Mesenchymal stem cell (in vitro differentiated cells and primary cell): ENCODE measurements around the gene SLC2A9.

Experiments used
- DNase-seq: peaks from one replicate; pipeline ENCODE4 v3.0.0-alpha.2; 2013
- H2AFZ ChIP-seq: one replicate; pipeline ENCODE4 v1.6.1; 2013; ENCODE audit warnings: low read depth, mild to moderate bottlenecking, control low read depth, inconsistent platforms, low read length, moderate library complexity
- H2AK5ac ChIP-seq: 2 replicates; pipeline ENCODE4 v1.6.1; 2013; ENCODE audit warnings: low read length, moderate library complexity, mild to moderate bottlenecking, inconsistent platforms; ENCODE audit not compliant: severe bottlenecking
- H2BK120ac ChIP-seq: one replicate; pipeline ENCODE4 v1.6.1; 2013; ENCODE audit warnings: low read depth, mild to moderate bottlenecking, inconsistent platforms, low read length, moderate library complexity
- H2BK12ac ChIP-seq, 2 experiments: one replicate each; pipeline ENCODE4 v1.6.1; 2013; ENCODE audit warnings: inconsistent platforms in 2 of 2, low read length in 2 of 2, mild to moderate bottlenecking in 2 of 2, moderate library complexity in 2 of 2, control low read depth in 1 of 2
- H2BK15ac ChIP-seq: one replicate; pipeline ENCODE4 v1.6.1; 2013; ENCODE audit warnings: mild to moderate bottlenecking, low read depth, inconsistent platforms; ENCODE audit not compliant: poor library complexity, severe bottlenecking
- H2BK5ac ChIP-seq: 2 replicates; pipeline ENCODE4 v1.6.1; 2013; ENCODE audit warnings: low read depth, mild to moderate bottlenecking, low read length, control low read depth, inconsistent platforms; ENCODE audit not compliant: poor library complexity, severe bottlenecking
- H3K14ac ChIP-seq, 2 experiments: one replicate each; pipeline ENCODE4 v1.6.1; 2013; ENCODE audit warnings: inconsistent platforms in 2 of 2, low read length in 2 of 2, control low read depth in 1 of 2, mild to moderate bottlenecking in 1 of 2, moderate library complexity in 1 of 2
- H3K18ac ChIP-seq, 2 experiments: one replicate each; pipeline ENCODE4 v1.6.1; 2013; ENCODE audit warnings: inconsistent platforms in 2 of 2, low read length in 2 of 2, control low read depth in 1 of 2, low read depth in 1 of 2, mild to moderate bottlenecking in 1 of 2
- H3K23ac ChIP-seq, 2 experiments: one replicate each; pipeline ENCODE4 v1.6.1; 2013; ENCODE audit warnings: inconsistent platforms in 2 of 2, low read length in 2 of 2, mild to moderate bottlenecking in 2 of 2, moderate library complexity in 2 of 2, control low read depth in 1 of 2
- H3K27ac ChIP-seq: 2 replicates; pipeline ENCODE4 v1.5.1; 2013; ENCODE audit warnings: mild to moderate bottlenecking, moderate library complexity, low read length, control low read depth, inconsistent platforms; ENCODE audit not compliant: poor library complexity, severe bottlenecking
- H3K27me3 ChIP-seq, 2 experiments: 2 replicates each; pipeline versions ENCODE4 v1.6.1 to v1.7.0; 2013; ENCODE audit warnings: low read length in 2 of 2, mild to moderate bottlenecking in 2 of 2, moderate library complexity in 2 of 2, control low read depth in 1 of 2, inconsistent platforms in 1 of 2; ENCODE audit not compliant: control insufficient read depth in 1 of 2, insufficient read depth in 1 of 2
- H3K36me3 ChIP-seq, 2 experiments: 2 replicates each; pipeline versions ENCODE4 v1.6.1 to v1.7.0; 2013; ENCODE audit warnings: low read length in 2 of 2, control low read depth in 1 of 2, inconsistent platforms in 1 of 2, low read depth in 1 of 2, mild to moderate bottlenecking in 1 of 2; ENCODE audit not compliant: insufficient read depth in 2 of 2, control insufficient read depth in 1 of 2
- H3K4ac ChIP-seq, 2 experiments: one replicate each; pipeline ENCODE4 v1.6.1; 2013; ENCODE audit warnings: inconsistent platforms in 2 of 2, low read length in 2 of 2, mild to moderate bottlenecking in 2 of 2, moderate library complexity in 2 of 2, control low read depth in 1 of 2, low read depth in 1 of 2
- H3K4me1 ChIP-seq: 2 replicates; pipeline ENCODE4 v1.6.1; 2013; ENCODE audit warnings: low read depth, low read length, control low read depth; ENCODE audit not compliant: control insufficient read depth, insufficient read depth
- H3K4me2 ChIP-seq: 2 replicates; pipeline ENCODE4 v1.6.1; 2013; ENCODE audit warnings: low read length, mild to moderate bottlenecking, inconsistent platforms; ENCODE audit not compliant: poor library complexity, severe bottlenecking
- H3K4me3 ChIP-seq, 2 experiments: 2 replicates each; pipeline versions ENCODE4 v1.5.1 to v1.7.0; 2013; ENCODE audit warnings: low read length in 2 of 2, mild to moderate bottlenecking in 2 of 2, control low read depth in 1 of 2, low read depth in 1 of 2; ENCODE audit not compliant: insufficient read depth in 1 of 2
- H3K79me1 ChIP-seq: replicated peaks from 2 replicates; pipeline ENCODE4 v1.6.1; 2013; ENCODE audit warnings: mild to moderate bottlenecking, control low read depth, low read length, inconsistent platforms; ENCODE audit not compliant: poor library complexity, severe bottlenecking
- H3K9ac ChIP-seq: 2 replicates; pipeline ENCODE4 v1.7.0; 2013; ENCODE audit warnings: mild to moderate bottlenecking, low read length, moderate library complexity
- H3K9me3 ChIP-seq: 2 replicates; pipeline ENCODE4 v1.7.0; 2013; ENCODE audit warnings: mild to moderate bottlenecking, low read length; ENCODE audit not compliant: control insufficient read depth
- H4K8ac ChIP-seq: one replicate; pipeline ENCODE4 v1.6.1; 2013; ENCODE audit warnings: inconsistent platforms, mild to moderate bottlenecking, low read length, moderate library complexity
- H4K91ac ChIP-seq: one replicate; pipeline ENCODE4 v1.6.1; 2013; ENCODE audit warnings: mild to moderate bottlenecking, low read length, inconsistent platforms
- WGBS: methylation state at CpG from one replicate; pipeline ENCODE4 v1.1.7; 2013; ENCODE audit warnings: mixed read lengths; 5-methylcytosine and 5-hydroxymethylcytosine counted together

SLC2A9 gene

DNA sequence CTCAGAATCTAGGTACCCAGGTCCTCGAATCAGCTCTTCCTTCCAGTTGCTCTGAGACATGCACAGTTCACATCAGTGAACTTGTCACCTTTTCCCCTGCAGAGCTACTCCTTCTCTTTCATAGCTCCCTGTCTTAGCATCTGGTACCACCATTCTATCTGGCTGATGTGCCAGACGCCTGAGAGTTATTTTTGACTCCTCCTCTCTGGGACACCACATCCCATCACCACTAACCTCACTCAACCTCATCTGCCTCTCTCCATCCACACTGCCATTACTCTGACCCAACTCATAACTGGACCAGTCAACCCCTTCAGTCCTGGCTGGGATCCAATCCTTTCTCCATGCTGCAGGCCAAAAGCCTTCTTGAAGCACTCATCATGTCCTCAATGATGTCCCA is 44.5 kb downstream of the SLC2A9 start:
- H3K4me2 ChIP-seq, result no peak overlapping the region
- H3K4me3 ChIP-seq, result no peak overlapping the region

DNA sequence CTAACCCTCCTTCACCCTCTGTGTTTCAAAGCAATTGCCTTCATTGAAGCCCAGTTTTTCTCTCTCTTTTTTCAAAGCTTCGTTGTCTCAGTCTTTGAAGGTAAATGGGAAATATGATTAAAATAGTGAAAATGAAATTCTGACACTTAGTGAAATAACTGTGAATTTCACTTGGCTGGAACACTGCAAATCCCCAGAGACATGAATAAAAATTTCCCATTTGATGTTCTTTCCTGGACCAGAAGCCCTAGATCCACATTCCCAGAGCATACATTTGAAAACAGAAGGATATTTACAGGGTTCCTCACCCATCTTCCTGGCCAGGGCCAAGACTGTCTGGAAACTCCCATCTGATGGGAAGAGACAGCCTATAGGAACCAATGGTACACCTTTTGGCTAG is 45.0 kb downstream of the SLC2A9 start:
- peaks cover 5% of the 10 kb centered on the region for H3K4me1 ChIP-seq
- no peak for DNase-seq
- no CpG with 5 or more reads among the region's 1 CpG for WGBS
- H2BK120ac ChIP-seq, result no peak overlapping the region
- H3K27me3 ChIP-seq, result no peaks in the 10 kb centered on the region
- H3K27ac ChIP-seq, result no peak overlapping the region
- H2BK5ac ChIP-seq, result no peak overlapping the region
- peaks cover 4% of the 10 kb centered on the region for H3K9me3 ChIP-seq
- H3K14ac ChIP-seq, result no peak overlapping the region
- no peak overlapping the region for H3K4me2 ChIP-seq
- no peak overlapping the region for H2BK12ac ChIP-seq
- no peak overlapping the region for H2AK5ac ChIP-seq
- H4K91ac ChIP-seq, result no peak overlapping the region
- no peak overlapping the region for H2AFZ ChIP-seq
- no peak overlapping the region for H3K9ac ChIP-seq
- H3K4me3 ChIP-seq, result no peak overlapping the region
- H3K4ac ChIP-seq, result no peak overlapping the region
- H3K23ac ChIP-seq, result no peak overlapping the region
- H3K79me1 ChIP-seq, result no peaks in the 10 kb centered on the region
- no peak overlapping the region for H2BK15ac ChIP-seq
- H4K8ac ChIP-seq, result no peak overlapping the region
- no peak overlapping the region for H3K18ac ChIP-seq
- H3K36me3 ChIP-seq, result no peaks in the 10 kb centered on the region

More for the DNA sequence above, 44.5 kb downstream of the SLC2A9 start:
- H2BK120ac ChIP-seq, result no peak overlapping the region
- no peak overlapping the region for H4K8ac ChIP-seq
- WGBS, result 35% methylated on average over 2 of the region's 2 CpGs
- H3K14ac ChIP-seq, result no peak overlapping the region
- peaks cover 4% of the 10 kb centered on the region for H3K9me3 ChIP-seq
- H2AFZ ChIP-seq, result no peak overlapping the region
- no peak overlapping the region for H4K91ac ChIP-seq
- H3K18ac ChIP-seq, result no peak overlapping the region
- no peak overlapping the region for H3K4ac ChIP-seq
- H3K79me1 ChIP-seq, result no peaks in the 10 kb centered on the region
- H3K36me3 ChIP-seq, result no peaks in the 10 kb centered on the region
- DNase-seq, result no peak
- H3K23ac ChIP-seq, result no peak overlapping the region
- no peaks in the 10 kb centered on the region for H3K27me3 ChIP-seq
- no peak overlapping the region for H2AK5ac ChIP-seq
- no peak overlapping the region for H2BK5ac ChIP-seq
- no peak overlapping the region for H2BK15ac ChIP-seq
- H3K27ac ChIP-seq, result no peak overlapping the region
- H3K9ac ChIP-seq, result no peak overlapping the region
- H2BK12ac ChIP-seq, result no peak overlapping the region
- peaks cover 5% of the 10 kb centered on the region for H3K4me1 ChIP-seq

DNA sequence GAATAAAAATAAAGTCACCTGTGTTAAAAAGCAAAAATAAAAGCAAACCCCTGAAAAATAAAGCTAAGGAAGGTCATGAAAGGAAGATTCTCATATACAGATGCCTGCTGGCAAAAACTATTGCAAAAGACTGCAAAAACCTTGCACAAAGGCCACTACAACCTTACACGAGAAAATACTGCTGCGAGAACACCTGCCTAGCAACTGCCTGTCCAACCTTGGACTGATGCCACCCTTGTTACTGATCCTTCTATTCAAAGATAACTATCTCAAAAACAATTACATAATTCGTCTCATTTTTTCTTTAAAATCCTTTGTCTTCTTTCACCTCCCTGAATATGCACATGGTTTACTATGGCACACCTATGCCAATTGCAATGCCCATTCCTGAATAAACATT is 49.6 kb downstream of the SLC2A9 start:
- 62% methylated on average over 3 of the region's 3 CpGs for WGBS

DNA sequence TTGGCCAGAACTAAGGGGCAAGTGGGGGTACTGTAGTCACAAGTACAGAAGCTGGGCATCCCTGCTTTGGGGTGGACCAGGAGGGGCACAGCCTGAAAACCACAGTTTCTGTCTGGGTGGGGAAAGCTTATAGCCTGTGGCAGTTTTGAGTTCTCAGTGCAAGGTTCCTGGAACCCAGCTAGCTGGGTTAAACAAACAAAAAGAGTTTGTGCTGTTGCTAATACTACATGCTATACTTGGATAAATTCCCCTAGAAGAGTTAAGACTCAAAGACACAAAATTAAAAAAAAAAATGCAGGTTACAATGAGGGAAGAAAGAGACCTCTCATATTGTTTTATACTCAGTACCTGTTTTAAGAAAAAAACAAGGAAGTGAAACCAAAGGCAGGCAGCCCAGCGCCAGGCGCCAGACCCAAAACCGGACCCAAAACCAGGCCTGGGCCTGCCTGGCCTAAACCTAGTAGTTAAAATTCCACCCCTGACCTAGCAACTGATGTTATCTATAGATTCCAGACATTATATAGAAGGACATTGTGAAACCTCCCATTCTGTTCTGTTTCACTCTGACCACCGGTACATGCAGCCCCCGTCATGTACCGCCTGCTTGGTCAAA is 50.8 kb downstream of the SLC2A9 start:
- Histone ChIP-seq H3K36me3 (no peaks in the 10 kb centered on the region), H2BK15ac (no peak overlapping the region), H2BK12ac (no peak overlapping the region), H3K4me2 (no peak overlapping the region), H3K23ac (no peak overlapping the region), H3K79me1 (no peaks in the 10 kb centered on the region), H2AK5ac (no peak overlapping the region), H3K27ac (no peak overlapping the region), H3K9ac (no peak overlapping the region), H2BK120ac (no peak overlapping the region), H2AFZ (no peak overlapping the region), H3K18ac (no peak overlapping the region), H4K91ac (no peak overlapping the region), H3K4me1 (no peaks in the 10 kb centered on the region), H3K4ac (no peak overlapping the region), H4K8ac (no peak overlapping the region), H2BK5ac (no peak overlapping the region), H3K9me3 (no peaks in the 10 kb centered on the region), H3K14ac (no peak overlapping the region), H3K4me3 (no peak overlapping the region), H3K27me3 (no peaks in the 10 kb centered on the region)
- DNase-seq, result no peak
- 92% methylated on average over 6 of the region's 6 CpGs for WGBS

More for the DNA sequence above, 49.6 kb downstream of the SLC2A9 start:
- Histone ChIP-seq H3K23ac (no peak overlapping the region), H3K9ac (no peak overlapping the region), H3K79me1 (no peaks in the 10 kb centered on the region), H3K36me3 (no peaks in the 10 kb centered on the region), H3K18ac (no peak overlapping the region), H2BK15ac (no peak overlapping the region), H3K4me3 (no peak overlapping the region), H4K91ac (no peak overlapping the region), H2BK120ac (no peak overlapping the region), H4K8ac (no peak overlapping the region), H3K4me2 (no peak overlapping the region), H3K27ac (no peak overlapping the region), H3K9me3 (no peaks in the 10 kb centered on the region), H3K4ac (no peak overlapping the region), H2BK5ac (no peak overlapping the region), H3K4me1 (no peaks in the 10 kb centered on the region), H3K14ac (no peak overlapping the region), H2AK5ac (no peak overlapping the region), H3K27me3 (no peaks in the 10 kb centered on the region), H2BK12ac (no peak overlapping the region), H2AFZ (no peak overlapping the region)
- DNase-seq, result no peak
